Colonic mucosa (tissue), 4 donors: ENCODE results near the gene NINL. TPM values are rescaled to one million over a fixed set of nuclear protein-coding genes. Genes with fewer than 3 reads are reported as not detected.

Experiments
- DNase-seq: peaks from one replicate; pipeline ENCODE4 v3.0.0-alpha.2; 2020
- H3K27ac ChIP-seq: fragments of 200-600 bp; one replicate; pipeline ENCODE4 v1.8.0; 2021
- H3K27me3 ChIP-seq: fragments of 200-600 bp; one replicate; pipeline ENCODE4 v1.8.0; 2021
- H3K36me3 ChIP-seq: fragments of 200-600 bp; one replicate; pipeline ENCODE4 v1.8.0; 2021
- H3K4me1 ChIP-seq: fragments of 200-600 bp; one replicate; pipeline ENCODE4 v1.8.0; 2021; ENCODE audit warnings: mild to moderate bottlenecking
- H3K4me3 ChIP-seq: fragments of 200-600 bp; one replicate; pipeline ENCODE4 v1.8.0; 2021
- H3K9ac ChIP-seq, 2 donors: one replicate each; pipeline ENCODE4 v1.7.0; 2013; ENCODE audit warnings: control low read depth in 2 of 2, low read depth in 2 of 2, low read length in 2 of 2
- H3K9me3 ChIP-seq: fragments of 200-600 bp; one replicate; pipeline ENCODE4 v1.8.0; 2021
- intact Hi-C: fragments of 100-400 bp; cut with DNase I; formaldehyde crosslinking; loops from one replicate; pipeline ENCODE4 v1.14.1; 2022
- total RNA-seq, 2 donors: library from RNA; stranded (reverse); fragmentation: NEBNext Ultra II Directional in 1 of 2; extraction: Animal tissue kit (Norgen Biotek cat#: 25700) in 1 of 2; gene quantifications; one replicate each; pipeline ENCODE4 v1.2.1, GENCODE V29; 2021
- TF ChIP-seq, protein P1 (sequence below): fragments of 200-600 bp; IDR thresholded peaks from one replicate; pipeline ENCODE4 v1.8.0; 2022; ENCODE audit warnings: antibody characterized with exemption, mild to moderate bottlenecking
- donor health status: healthy.
- donor health status: DM: no; HTN: no; CAD: no.
- donor health status: DM: no; HTN: no; CAD: no.

The NINL gene
- total RNA-seq, 2 donors from 2014 or later = 3.4 to 5.3 TPM

DNA sequence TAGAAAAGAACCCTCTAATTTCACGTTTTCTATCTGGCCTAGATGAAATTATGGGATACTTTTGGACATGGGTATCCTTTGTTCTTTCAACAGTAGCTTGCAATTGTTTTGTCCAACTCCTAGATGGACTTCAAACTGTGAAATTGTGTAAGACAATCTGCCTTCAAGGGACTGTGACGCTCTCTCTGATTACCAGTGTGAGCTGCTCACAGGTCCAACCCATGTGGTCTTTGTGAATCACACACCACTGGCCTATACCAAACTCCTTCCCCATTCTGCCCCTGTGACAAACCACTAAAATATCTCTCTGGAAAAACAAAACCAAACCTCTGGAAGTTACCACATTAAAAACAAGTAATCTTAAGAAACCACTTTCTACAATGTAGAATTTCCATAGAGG lies 59.5 kb downstream of the NINL start:
- H3K9me3 ChIP-seq = no peaks in the 10 kb centered on the region
- H3K36me3 ChIP-seq = no peaks in the 10 kb centered on the region
- H3K27me3 ChIP-seq = no peaks in the 10 kb centered on the region
- no peaks in the 10 kb centered on the region for H3K4me1 ChIP-seq
- TF ChIP-seq, protein P1, sequence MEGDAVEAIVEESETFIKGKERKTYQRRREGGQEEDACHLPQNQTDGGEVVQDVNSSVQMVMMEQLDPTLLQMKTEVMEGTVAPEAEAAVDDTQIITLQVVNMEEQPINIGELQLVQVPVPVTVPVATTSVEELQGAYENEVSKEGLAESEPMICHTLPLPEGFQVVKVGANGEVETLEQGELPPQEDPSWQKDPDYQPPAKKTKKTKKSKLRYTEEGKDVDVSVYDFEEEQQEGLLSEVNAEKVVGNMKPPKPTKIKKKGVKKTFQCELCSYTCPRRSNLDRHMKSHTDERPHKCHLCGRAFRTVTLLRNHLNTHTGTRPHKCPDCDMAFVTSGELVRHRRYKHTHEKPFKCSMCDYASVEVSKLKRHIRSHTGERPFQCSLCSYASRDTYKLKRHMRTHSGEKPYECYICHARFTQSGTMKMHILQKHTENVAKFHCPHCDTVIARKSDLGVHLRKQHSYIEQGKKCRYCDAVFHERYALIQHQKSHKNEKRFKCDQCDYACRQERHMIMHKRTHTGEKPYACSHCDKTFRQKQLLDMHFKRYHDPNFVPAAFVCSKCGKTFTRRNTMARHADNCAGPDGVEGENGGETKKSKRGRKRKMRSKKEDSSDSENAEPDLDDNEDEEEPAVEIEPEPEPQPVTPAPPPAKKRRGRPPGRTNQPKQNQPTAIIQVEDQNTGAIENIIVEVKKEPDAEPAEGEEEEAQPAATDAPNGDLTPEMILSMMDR = no peak
- H3K27ac ChIP-seq = no peak overlapping the region
- intact Hi-C loops = no loop called here
- no peak overlapping the region for H3K4me3 ChIP-seq
- no peak overlapping the region for H3K9ac ChIP-seq
- DNase-seq = no peak

DNA sequence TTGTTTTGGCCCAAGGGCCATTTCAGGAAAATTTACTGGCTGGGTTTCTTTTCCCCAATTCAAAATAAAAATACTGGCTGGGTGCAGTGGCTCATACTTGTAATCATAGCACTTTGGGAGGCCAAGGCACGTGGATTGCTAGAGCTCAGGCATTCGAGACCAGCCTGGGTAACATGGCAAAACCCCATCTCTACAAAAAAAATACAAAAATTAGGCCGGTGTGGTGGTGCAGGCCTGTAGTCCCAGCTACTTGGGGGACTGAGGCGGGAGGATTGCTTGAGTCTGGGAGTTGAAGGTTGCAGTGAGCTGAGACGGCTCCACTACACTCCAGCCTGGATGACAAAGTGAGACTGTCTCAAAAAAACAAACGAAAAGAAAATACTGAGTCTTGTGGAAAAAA lies 60.0 kb downstream of the NINL start:
- H3K9ac ChIP-seq = no peak overlapping the region
- no peaks in the 10 kb centered on the region for H3K27me3 ChIP-seq
- no peaks in the 10 kb centered on the region for H3K36me3 ChIP-seq
- no peaks in the 10 kb centered on the region for H3K9me3 ChIP-seq
- DNase-seq = no peak
- no peak overlapping the region for H3K4me3 ChIP-seq
- no peak overlapping the region for H3K27ac ChIP-seq
- H3K4me1 ChIP-seq = no peaks in the 10 kb centered on the region
- TF ChIP-seq, protein P1 = no peak
- intact Hi-C loops = no loop called here

DNA sequence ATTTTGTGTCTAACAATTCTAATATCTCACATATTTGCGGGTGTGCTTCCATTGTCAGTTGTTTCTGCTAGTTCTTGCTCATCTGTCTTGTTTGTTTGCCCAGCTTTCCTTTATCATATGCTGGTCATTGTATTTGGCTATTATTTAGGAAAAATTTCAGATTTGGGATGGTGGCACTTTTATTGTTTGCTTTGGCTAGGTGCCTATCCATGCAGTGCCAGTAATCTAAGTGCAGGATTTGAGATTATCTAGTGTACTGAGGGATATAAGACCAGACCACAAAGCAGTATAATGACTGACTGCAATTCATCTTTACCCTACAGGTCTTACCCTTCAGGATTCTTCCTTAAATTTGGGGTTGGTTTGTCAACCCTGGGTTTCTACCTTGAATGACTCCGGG lies 63.9 kb downstream of the NINL start:
- Histone ChIP-seq H3K36me3 (no peaks in the 10 kb centered on the region), H3K4me1 (no peaks in the 10 kb centered on the region), H3K27me3 (no peaks in the 10 kb centered on the region), H3K9ac (no peak overlapping the region), H3K27ac (no peak overlapping the region), H3K9me3 (no peaks in the 10 kb centered on the region), H3K4me3 (no peak overlapping the region)
- DNase-seq = no peak
- intact Hi-C loops = no loop called here
- TF ChIP-seq, protein P1 = no peak

DNA sequence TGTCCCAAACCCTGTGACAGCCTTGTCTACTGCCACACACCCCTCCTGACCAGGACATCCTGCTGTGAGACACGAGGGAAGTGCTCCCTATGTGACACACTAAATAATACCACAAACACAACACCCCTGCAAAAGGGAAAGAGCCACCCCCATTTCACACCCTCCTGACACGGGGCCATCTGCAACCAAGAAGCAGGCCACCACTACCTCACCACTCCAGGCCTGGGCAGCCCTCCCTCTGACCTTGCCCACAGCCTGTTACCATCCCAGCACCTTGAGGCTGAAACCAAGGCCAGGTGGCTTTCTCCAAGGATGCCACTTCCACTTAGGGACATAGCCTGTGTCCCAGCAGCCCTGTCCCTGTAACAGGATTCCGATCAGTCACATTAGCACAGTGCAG lies 68.2 kb downstream of the NINL start:
- no peaks in the 10 kb centered on the region for H3K27me3 ChIP-seq
- H3K4me1 ChIP-seq = no peaks in the 10 kb centered on the region
- no peak for DNase-seq
- no peaks in the 10 kb centered on the region for H3K36me3 ChIP-seq
- peaks cover 5% of the 10 kb centered on the region for H3K9me3 ChIP-seq
- no peak overlapping the region for H3K4me3 ChIP-seq
- TF ChIP-seq, protein P1 = no peak
- intact Hi-C loops = no loop called here
- no peak overlapping the region for H3K9ac ChIP-seq
- no peak overlapping the region for H3K27ac ChIP-seq

DNA sequence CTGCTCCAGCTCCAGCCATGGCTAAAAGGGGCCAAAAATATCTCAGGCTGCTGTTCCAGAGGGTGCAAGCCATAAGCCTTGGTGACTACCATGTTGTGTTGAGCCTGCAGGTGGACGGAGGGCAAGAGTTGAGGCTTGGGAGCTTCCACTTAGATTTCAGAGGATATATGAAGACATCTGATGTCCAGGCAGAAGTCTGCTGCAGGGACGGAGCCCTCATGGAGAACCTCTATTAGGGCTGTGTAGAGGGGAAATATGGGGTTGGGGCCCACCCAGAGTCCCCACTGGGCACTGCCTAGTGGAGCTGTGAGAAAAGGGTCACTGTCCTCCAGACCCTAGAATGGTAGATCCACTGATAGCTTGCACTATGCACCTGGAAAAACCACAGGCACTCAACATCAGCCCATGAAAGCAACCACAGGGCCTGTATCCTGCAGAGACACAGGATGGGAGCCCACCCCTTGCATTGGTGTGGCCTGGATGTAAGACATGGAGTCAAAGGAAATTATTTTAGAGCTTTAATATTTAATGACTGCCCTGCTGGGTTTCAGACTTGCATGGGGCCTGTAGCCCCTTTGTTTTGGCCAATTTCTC lies 70.5 kb downstream of the NINL start:
- peaks cover 5% of the 10 kb centered on the region for H3K9me3 ChIP-seq
- no peak overlapping the region for H3K4me3 ChIP-seq
- H3K4me1 ChIP-seq = no peaks in the 10 kb centered on the region
- H3K27me3 ChIP-seq = no peaks in the 10 kb centered on the region
- no peaks in the 10 kb centered on the region for H3K36me3 ChIP-seq
- H3K9ac ChIP-seq = no peak overlapping the region
- intact Hi-C loops = no loop called here
- DNase-seq = no peak
- no peak overlapping the region for H3K27ac ChIP-seq
- TF ChIP-seq, protein P1 = no peak
